Neural progenitor cell (in vitro differentiated cells): ENCODE measurements around the gene COMMD10. TPM values are rescaled to one million over a fixed set of nuclear protein-coding genes. Genes with fewer than 3 reads are reported as not detected.
"Not testable (repeated sequence)": the region's sequence is repeated elsewhere in the genome, so short reads cannot be mapped to it uniquely, and the experiment has no call there.

ENCODE experiments used
- DNase-seq: peaks from one replicate; pipeline ENCODE4 v3.0.0-alpha.2; 2016; ENCODE audit warnings: low spot score
- H2AFZ ChIP-seq: fragments of 200-600 bp; sonication (generic); replicated peaks from 2 replicates; pipeline ENCODE4 v1.6.1; 2016; ENCODE audit warnings: antibody characterized with exemption
- H3F3A ChIP-seq: fragments of 200-600 bp; sonication (generic); 2 replicates; pipeline ENCODE4 v1.6.1; 2016; ENCODE audit warnings: antibody characterized with exemption, low read depth
- H3K27ac ChIP-seq: fragments of 200-600 bp; sonication (generic); 2 replicates; pipeline ENCODE4 v1.5.1; 2016; ENCODE audit warnings: mild to moderate bottlenecking
- H3K27me3 ChIP-seq: fragments of 200-600 bp; sonication (generic); 2 replicates; pipeline ENCODE4 v1.6.1; 2016; ENCODE audit warnings: mild to moderate bottlenecking, moderate library complexity
- H3K36me3 ChIP-seq: fragments of 200-600 bp; sonication (generic); 2 replicates; pipeline ENCODE4 v1.5.1; 2016
- H3K4me1 ChIP-seq: fragments of 200-600 bp; sonication (generic); 2 replicates; pipeline ENCODE4 v1.6.1; 2016; ENCODE audit warnings: mixed run types
- H3K4me2 ChIP-seq: fragments of 200-600 bp; sonication (generic); 2 replicates; pipeline ENCODE4 v1.6.1; 2016
- H3K4me3 ChIP-seq: fragments of 200-600 bp; sonication (generic); 2 replicates; pipeline ENCODE4 v1.5.1; 2016
- H3K79me2 ChIP-seq: fragments of 200-600 bp; sonication (generic); 2 replicates; pipeline ENCODE4 v1.6.1; 2016; ENCODE audit warnings: low read depth
- H3K9ac ChIP-seq: fragments of 200-600 bp; sonication (generic); 2 replicates; pipeline ENCODE4 v1.6.1; 2016
- H3K9me3 ChIP-seq: fragments of 200-600 bp; sonication (generic); 2 replicates; pipeline ENCODE4 v1.5.1; 2016; ENCODE audit warnings: low read depth
- H4K20me1 ChIP-seq: fragments of 200-600 bp; sonication (generic); 2 replicates; pipeline ENCODE4 v1.6.1; 2016; ENCODE audit warnings: low read depth
- H3K27ac Mint-ChIP-seq: 3 replicates; pipeline ENCODE4 v1.8.0; 2021; ENCODE audit warnings: mixed read lengths
- H3K27me3 Mint-ChIP-seq: 2 replicates; pipeline ENCODE4 v1.8.0; 2022; ENCODE audit warnings: low read depth, mild to moderate bottlenecking, inconsistent platforms, moderate library complexity, mixed read lengths; ENCODE audit not compliant: insufficient read depth
- H3K36me3 Mint-ChIP-seq: 3 replicates; pipeline ENCODE4 v1.8.0; 2021; ENCODE audit warnings: mixed read lengths
- H3K4me1 Mint-ChIP-seq: 3 replicates; pipeline ENCODE4 v1.8.0; 2021; ENCODE audit warnings: mixed read lengths
- H3K4me3 Mint-ChIP-seq: 3 replicates; pipeline ENCODE4 v1.8.0; 2021; ENCODE audit warnings: mild to moderate bottlenecking, moderate library complexity, mixed read lengths
- H3K9me3 Mint-ChIP-seq: 3 replicates; pipeline ENCODE4 v1.8.0; 2020; ENCODE audit warnings: mixed read lengths
- CTCF ChIP-seq: fragments of 200-600 bp; sonication (generic); IDR thresholded peaks from 2 replicates; pipeline ENCODE4 v1.5.1; 2017; ENCODE audit warnings: antibody characterized with exemption, mild to moderate bottlenecking
- EZH2 ChIP-seq: fragments of 200-600 bp; sonication (generic); IDR thresholded peaks from 2 replicates; pipeline ENCODE4 v1.6.1; 2017; ENCODE audit warnings: antibody characterized with exemption, mild to moderate bottlenecking, moderate library complexity
- EZH2phosphoT487 ChIP-seq: fragments of 200-600 bp; sonication (generic); IDR thresholded peaks from 2 replicates; pipeline ENCODE4 v1.6.1; 2017; ENCODE audit warnings: antibody characterized with exemption
- total RNA-seq: library from RNA; depleted of rRNA; stranded (reverse); fragments of >200 nt; gene quantifications from 2 replicates; pipeline ENCODE4 v1.2.3, GENCODE V29; 2015; ENCODE audit warnings: low replicate concordance

Gene COMMD10
- total RNA-seq, 1 donor from 2014 or later, result 77.0 TPM

GRCh38 chr5:116104941-116105340 is 20.1 kb downstream of the COMMD10 start:
- Mint-ChIP-seq H3K9me3 (peaks cover 14% of the 10 kb centered on the region), H3K36me3 (peaks cover 36% of the 10 kb centered on the region)
- H3K4me3 ChIP-seq, H3K4me2 ChIP-seq, H2AFZ ChIP-seq, H3K27ac ChIP-seq, H3K79me2 ChIP-seq, H3K36me3 ChIP-seq, H3K27me3 ChIP-seq, H3K27ac Mint-ChIP-seq, H3K9me3 ChIP-seq, H3K4me1 Mint-ChIP-seq, H3K27me3 Mint-ChIP-seq, DNase-seq, H3K4me3 Mint-ChIP-seq, H3F3A ChIP-seq, H3K4me1 ChIP-seq, H3K9ac ChIP-seq, H4K20me1 ChIP-seq: not testable (repeated sequence)

GRCh38 chr5:116115163-116115562 is 30.3 kb downstream of the COMMD10 start:
- H3K36me3 ChIP-seq, result peaks cover 14% of the 10 kb centered on the region
- H3K4me2 ChIP-seq, result no peak overlapping the region
- H3K4me1 Mint-ChIP-seq, result no peaks in the 10 kb centered on the region
- H3F3A ChIP-seq, result no peaks in the 10 kb centered on the region
- H3K36me3 Mint-ChIP-seq, result peaks cover 27% of the 10 kb centered on the region
- peaks cover 16% of the 10 kb centered on the region for H3K9me3 ChIP-seq
- no peak overlapping the region for H3K27ac ChIP-seq
- TF ChIP-seq EZH2phosphoT487, result no peak
- TF ChIP-seq EZH2, result no peak
- TF ChIP-seq CTCF, result no peak
- H2AFZ ChIP-seq, result no peak overlapping the region
- H3K79me2 ChIP-seq, result no peaks in the 10 kb centered on the region
- DNase-seq, result no peak
- no peaks in the 10 kb centered on the region for H3K27me3 Mint-ChIP-seq
- peaks cover 37% of the 10 kb centered on the region for H3K9me3 Mint-ChIP-seq
- no peak overlapping the region for H3K9ac ChIP-seq
- H3K27me3 ChIP-seq, result no peaks in the 10 kb centered on the region
- no peak overlapping the region for H3K4me3 ChIP-seq
- no peak overlapping the region for H3K4me3 Mint-ChIP-seq
- H3K27ac Mint-ChIP-seq, result no peak overlapping the region
- no peaks in the 10 kb centered on the region for H3K4me1 ChIP-seq
- no peaks in the 10 kb centered on the region for H4K20me1 ChIP-seq

- H3K9me3 ChIP-seq, result no peaks in the 10 kb centered on the region
These were observed 45.6 kb downstream of the COMMD10 start for GRCh38 chr5:116130471-116130870.

GRCh38 chr5:116130976-116131375 is 46.2 kb downstream of the COMMD10 start:
- DNase-seq, result no peak
- no peaks in the 10 kb centered on the region for H3K4me1 ChIP-seq
- Mint-ChIP-seq H3K4me1 (no peaks in the 10 kb centered on the region), H3K27ac (no peak overlapping the region), H3K4me3 (no peak overlapping the region), H3K9me3 (peaks cover 1% of the 10 kb centered on the region), H3K36me3 (peaks cover 2% of the 10 kb centered on the region), H3K27me3 (no peaks in the 10 kb centered on the region)
- H3K27me3 ChIP-seq, result no peaks in the 10 kb centered on the region
- H3F3A ChIP-seq, result no peaks in the 10 kb centered on the region
- no peaks in the 10 kb centered on the region for H4K20me1 ChIP-seq
- H3K79me2 ChIP-seq, result no peaks in the 10 kb centered on the region
- H3K4me2 ChIP-seq, result no peak overlapping the region
- H3K27ac ChIP-seq, result no peak overlapping the region
- H3K36me3 ChIP-seq, result no peaks in the 10 kb centered on the region
- no peaks in the 10 kb centered on the region for H3K9me3 ChIP-seq
- no peak for TF ChIP-seq EZH2phosphoT487
- no peak overlapping the region for H3K4me3 ChIP-seq
- no peak overlapping the region for H3K9ac ChIP-seq
- no peak overlapping the region for H2AFZ ChIP-seq

More at GRCh38 chr5:116130471-116130870, 45.6 kb downstream of the COMMD10 start:
- TF ChIP-seq CTCF, result no peak
- TF ChIP-seq EZH2, result no peak
- no peak for TF ChIP-seq EZH2phosphoT487
- Histone ChIP-seq H3K27me3 (no peaks in the 10 kb centered on the region), H3F3A (no peaks in the 10 kb centered on the region), H3K4me3 (no peak overlapping the region), H3K4me2 (no peak overlapping the region), H2AFZ (no peak overlapping the region), H4K20me1 (no peaks in the 10 kb centered on the region), H3K27ac (no peak overlapping the region), H3K36me3 (no peaks in the 10 kb centered on the region), H3K9ac (no peak overlapping the region), H3K4me1 (no peaks in the 10 kb centered on the region), H3K79me2 (no peaks in the 10 kb centered on the region)
- Mint-ChIP-seq H3K4me3 (no peak overlapping the region), H3K9me3 (peaks cover 6% of the 10 kb centered on the region), H3K4me1 (no peaks in the 10 kb centered on the region), H3K27ac (no peak overlapping the region), H3K27me3 (no peaks in the 10 kb centered on the region), H3K36me3 (peaks cover 7% of the 10 kb centered on the region)
- no peak for DNase-seq
